HG02840 (cell line): Measurements from ENCODE around the gene INPP1.
"Not testable (repeated sequence)": the region's sequence is repeated elsewhere in the genome, so short reads cannot be mapped to it uniquely, and the experiment has no call there.

Experiments
- ATAC-seq: cut with Tn5 transposase; IDR thresholded peaks from one replicate; pipeline ENCODE4 v1.9.1; 2021; ENCODE audit warnings: mild to moderate bottlenecking, moderate library complexity, moderate number of reproducible peaks; ENCODE audit not compliant: unreplicated experiment, low FRiP score

The INPP1 gene, protein sequence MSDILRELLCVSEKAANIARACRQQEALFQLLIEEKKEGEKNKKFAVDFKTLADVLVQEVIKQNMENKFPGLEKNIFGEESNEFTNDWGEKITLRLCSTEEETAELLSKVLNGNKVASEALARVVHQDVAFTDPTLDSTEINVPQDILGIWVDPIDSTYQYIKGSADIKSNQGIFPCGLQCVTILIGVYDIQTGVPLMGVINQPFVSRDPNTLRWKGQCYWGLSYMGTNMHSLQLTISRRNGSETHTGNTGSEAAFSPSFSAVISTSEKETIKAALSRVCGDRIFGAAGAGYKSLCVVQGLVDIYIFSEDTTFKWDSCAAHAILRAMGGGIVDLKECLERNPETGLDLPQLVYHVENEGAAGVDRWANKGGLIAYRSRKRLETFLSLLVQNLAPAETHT

GRCh38 chr2:190343536-190344275 is at the start of gene INPP1:
TSS of gene INPP1 (plus strand) at chr2:190343589. CDS start at chr2:190360103, 16,514 bp downstream.
- peak; percentile 58 for ATAC-seq

- not testable (repeated sequence) for ATAC-seq
These were observed 45.5 kb upstream of the INPP1 start for GRCh38 chr2:190297880-190298279.

DNA sequence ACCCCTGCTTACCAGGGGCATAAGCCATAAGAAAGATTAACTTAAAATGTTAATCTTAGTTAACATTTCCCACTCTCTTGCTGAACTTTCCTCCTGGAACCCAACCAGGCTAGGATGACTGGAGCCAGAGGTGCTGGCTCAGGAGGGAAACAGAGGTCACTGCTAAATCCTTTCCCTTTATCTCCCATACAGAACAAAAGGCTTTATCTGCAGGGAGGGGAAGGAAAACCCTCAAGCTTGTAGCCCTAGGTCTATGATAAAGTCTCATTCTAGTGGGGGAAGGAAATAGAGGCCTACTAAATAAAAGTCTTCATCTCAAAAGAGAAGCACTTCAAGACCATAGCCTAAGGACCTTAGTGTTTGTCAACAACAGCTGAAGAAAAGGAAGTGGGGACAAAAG is 42.4 kb upstream of the INPP1 start:
- ATAC-seq, result no peak

- ATAC-seq, result no peak
These were observed 41.3 kb upstream of the INPP1 start for GRCh38 chr2:190302052-190302451.

DNA sequence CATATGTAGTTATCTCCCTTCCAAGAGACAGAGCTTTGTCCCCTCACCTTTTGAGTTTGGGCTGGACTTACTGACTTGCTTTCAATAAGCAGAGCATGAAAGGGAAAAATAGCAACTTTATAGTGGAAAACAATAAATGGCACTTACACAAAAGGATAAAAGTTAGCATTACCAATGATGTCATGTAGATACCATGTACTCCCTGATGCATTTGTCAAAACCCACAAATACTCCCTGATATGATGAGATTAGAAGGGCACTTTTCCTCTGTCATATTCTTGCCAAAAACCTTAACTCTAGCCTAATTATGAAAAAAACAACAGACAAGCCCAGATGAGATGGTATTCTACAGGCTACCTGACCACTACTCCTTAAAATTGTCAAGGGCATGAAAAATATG is 39.7 kb upstream of the INPP1 start:
- ATAC-seq, result no peak

GRCh38 chr2:190304404-190304803 is 39.0 kb upstream of the INPP1 start:
- no peak for ATAC-seq

DNA sequence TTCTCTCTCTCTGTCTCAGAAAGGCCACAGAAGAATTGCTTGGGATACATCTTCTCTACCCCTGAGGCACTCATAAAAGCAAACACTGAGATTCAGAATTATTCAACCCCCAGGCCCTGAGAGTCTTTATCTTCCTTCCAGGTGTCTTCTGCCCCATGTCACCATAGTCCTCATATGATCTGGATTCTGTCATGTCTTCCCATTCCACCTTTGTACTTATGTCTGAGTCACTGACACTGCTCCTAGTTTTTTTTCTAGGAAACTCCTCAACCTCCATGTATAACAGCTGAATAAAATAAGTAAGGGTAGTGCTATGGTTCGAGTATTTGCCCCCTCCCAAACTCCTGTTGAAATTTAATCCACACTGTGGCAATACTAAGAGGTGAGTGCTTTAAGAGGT is 35.4 kb upstream of the INPP1 start:
- ATAC-seq, result no peak

GRCh38 chr2:190311893-190312634 is 31.3 kb upstream of the INPP1 start:
- no peak for ATAC-seq

DNA sequence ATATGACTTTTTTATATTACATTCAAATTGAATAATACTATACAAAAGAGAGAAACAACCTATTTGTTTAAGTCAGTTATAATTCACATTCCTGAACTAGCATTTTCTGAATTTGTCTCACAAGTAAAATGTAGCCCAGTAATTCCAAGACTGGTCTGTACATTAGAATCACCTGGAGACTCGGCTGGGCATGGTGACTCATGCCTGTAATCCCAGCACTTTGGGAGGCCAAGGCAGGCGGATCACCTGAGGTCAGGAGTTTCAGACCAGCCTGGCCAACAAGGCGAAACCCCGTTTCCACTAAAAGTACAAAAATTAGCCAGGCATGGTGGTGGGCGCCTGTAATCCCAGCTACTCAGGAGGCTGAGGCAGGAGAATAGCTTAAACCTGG is 30.8 kb upstream of the INPP1 start:
- ATAC-seq, result not testable (repeated sequence)

DNA sequence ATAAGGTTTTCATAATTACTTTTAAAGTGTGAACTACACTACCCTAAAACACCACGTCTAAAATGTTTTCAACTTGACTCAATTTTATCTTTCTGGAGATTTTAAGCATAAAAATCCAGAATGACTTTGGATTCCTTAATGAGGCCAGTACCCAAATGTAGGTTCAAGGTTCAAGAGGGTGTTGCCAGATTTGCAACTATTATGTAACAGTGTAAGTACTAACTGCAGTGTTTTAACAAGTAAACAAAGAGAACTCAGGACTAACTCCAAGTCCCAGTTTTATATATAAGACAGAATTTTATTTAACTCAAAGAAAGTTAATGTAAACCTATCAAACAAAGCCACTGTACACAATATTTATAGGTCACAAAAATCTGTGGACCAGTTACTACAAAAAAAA is 29.5 kb upstream of the INPP1 start:
- ATAC-seq, result no peak

GRCh38 chr2:190315273-190315672 is 28.1 kb upstream of the INPP1 start:
- ATAC-seq, result no peak

DNA sequence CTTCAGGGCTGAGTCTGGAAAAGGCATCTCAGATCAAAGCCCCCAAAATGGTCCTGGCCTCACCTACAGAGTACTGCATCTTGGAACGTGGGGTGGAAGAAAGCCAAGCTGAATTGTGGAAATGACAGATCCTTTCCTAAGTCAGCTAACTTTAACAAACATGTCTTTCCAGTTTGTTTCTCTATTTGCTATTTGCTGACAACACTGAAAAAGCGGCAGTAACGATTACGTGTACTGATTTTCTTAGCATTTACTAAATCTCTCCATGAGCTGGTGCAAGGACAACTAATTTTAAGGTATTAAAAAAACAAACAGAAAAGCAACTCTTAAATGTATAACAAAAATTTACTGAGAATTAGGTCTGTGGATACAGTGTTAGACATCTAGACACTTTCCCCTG is 24.9 kb upstream of the INPP1 start:
- ATAC-seq, result no peak

GRCh38 chr2:190318931-190319554 is 24.3 kb upstream of the INPP1 start:
- peak; percentile 28 for ATAC-seq

DNA sequence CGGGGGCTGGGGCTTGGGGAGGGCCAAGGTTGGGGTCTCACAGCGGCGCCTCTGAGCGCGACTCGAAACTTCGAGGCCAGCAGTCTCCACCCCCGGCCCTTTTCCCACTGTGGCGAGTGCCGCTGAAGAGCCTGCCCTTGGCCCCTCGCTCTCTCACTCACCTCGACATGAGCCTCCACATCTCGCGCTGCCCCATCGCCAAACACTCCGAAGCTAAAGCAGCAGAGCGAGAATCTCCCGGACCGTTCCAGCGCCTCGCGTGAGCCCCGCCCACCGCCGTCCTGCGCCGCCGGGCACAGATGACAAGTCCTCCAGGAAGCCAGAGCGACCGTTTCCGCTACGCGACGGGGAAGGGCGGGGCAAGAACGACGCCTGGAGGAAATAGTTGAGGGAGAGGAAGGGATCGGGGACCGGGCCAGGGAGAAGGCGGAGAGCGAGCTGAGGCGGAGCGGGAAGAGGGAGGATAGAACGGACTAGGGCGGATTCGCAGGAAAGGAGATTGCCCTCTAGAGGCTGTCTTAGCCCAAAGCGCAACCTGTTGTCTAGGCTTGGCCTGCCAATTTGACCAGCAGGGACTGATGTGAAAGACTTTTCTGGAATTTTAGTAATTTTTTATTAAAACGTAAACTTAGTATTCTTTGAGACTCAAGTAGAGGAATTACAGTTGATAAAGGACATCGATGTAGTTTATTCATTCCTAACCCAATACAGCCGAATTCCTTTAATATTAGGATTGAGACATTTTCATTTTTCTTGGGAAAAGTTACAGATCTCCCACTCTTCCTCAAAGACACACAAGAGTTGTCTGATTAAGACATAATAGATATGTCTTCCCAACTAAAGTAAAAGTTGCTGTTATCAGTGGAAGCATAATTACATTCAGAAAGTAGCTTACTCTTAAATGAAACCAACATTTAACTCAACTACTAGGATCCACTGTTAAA is 23.6 kb upstream of the INPP1 start, which contains the start of gene HIBCH:
HIBCH (minus strand) TSS at position 272 of the 944 bp plus-strand sequence; CDS start at position 196, 76 bp downstream.
- ATAC-seq, result peak; percentile 94

DNA sequence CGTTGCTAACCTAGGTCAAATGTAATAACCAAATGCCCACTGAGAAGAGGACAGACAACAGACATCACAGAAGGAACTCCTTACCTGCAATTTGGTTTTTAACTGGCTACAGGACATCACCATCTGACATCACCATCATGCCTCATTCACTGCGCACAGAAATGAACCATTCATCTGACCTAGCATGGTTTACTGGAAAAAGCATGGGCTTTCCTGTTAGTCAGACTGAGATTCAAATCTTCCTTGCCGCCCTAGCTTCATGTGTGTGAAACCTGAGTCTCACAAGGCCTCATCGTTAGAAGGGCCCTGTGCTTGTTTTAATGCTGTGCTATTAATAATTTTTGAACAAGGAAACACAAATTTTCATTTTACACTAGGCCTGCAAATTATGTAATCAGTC is 22.7 kb upstream of the INPP1 start:
- ATAC-seq, result no peak

GRCh38 chr2:190323406-190323805 is 20.0 kb upstream of the INPP1 start:
- no peak for ATAC-seq

DNA sequence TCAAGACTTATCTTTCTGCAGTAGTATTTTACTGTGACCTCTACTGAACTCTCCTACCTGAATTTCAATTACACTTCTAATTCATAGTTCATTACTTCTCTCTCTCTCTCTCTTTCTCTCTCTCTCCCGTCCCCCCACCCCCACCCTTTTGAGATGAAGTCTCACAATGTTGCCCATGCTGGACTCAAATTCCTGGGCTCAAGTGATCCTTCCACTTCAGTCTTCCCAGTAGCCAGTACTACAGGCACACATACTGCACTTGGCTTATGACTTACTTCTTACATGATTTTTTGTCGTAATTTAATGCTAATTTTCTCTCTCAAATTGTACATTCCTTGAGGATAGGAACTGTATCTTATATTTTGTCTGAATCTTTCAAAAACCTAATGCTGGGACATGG is 17.8 kb upstream of the INPP1 start:
- ATAC-seq, result no peak

DNA sequence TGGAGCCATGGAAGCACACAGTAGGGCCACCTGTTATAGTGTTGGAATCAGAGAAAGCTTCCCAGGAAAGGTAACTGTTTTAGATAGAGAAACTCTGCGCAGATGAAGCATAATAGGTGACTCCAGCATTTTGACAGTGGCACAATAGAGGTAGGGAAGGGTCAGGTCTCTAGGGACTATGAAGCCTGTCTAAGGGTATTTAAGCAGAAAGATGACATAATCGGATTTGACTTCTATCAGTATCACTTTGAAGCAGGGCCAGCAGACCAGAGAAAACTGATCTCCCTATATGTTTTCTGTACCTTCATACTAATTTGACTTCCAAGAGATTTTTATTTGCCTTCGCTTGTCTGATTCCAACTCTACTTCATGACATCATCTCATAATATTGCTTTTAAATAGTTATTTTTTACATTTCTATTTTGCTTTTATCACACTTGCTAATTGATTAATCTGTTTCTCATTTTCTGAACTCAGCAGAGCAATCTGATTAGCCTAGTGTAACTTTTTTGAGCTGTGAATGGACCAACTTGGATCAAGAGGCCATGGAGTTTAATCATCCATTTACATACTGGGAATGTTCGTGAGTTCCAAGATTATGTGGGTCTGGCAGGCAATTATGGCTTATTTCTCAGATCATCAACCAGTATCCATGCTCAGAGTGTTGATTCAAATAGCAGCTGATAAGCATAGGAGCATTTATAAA is 15.4 kb upstream of the INPP1 start:
- no peak for ATAC-seq
